Motor neuron (in vitro differentiated cells): ENCODE measurements around the gene DAG1. TPM values are rescaled to one million over a fixed set of nuclear protein-coding genes. Genes with fewer than 3 reads are reported as not detected.

Source experiments
- total RNA-seq, 8 experiments: library from RNA; unstranded; fragments of 300-600 nt; gene quantifications; 2 replicates each; pipeline versions ENCODE4 v1.2.3 to v1.2.4, GENCODE V29; 2022

Gene DAG1
- total RNA-seq, 8 experiments from 2014 or later: 21.6 to 69.1 (median 37.5) TPM

Other genes with a start within 250 kb of the DAG1 start
- 10 to 100 TPM in 1 of 8 experiments, 1 to 10 TPM in 7; 1.7 to 12.6 (median 5.0) TPM for gene C3orf62, start 193.0 kb upstream of the DAG1 start, total RNA-seq
- 10 to 100 TPM; 14.5 to 56.9 (median 20.0) TPM for gene USP4, start 130.2 kb upstream of the DAG1 start, total RNA-seq
- 100 to 1,000 TPM; 101 to 243 (median 153) TPM for gene GPX1, start 111.9 kb upstream of the DAG1 start, total RNA-seq
- gene RHOA, start 58.3 kb upstream of the DAG1 start, total RNA-seq: 100 to 1,000 TPM in 6 of 8 experiments, 10 to 100 TPM in 2; 80.9 to 295 (median 201) TPM
- 10 to 100 TPM in 7 of 8 experiments, 1 to 10 TPM in 1; 8.0 to 30.7 (median 20.2) TPM for gene TCTA, start 57.8 kb upstream of the DAG1 start, total RNA-seq
- 10 to 100 TPM in 5 of 8 experiments, 1 to 10 TPM in 3; 2.4 to 16.1 (median 11.4) TPM for gene AMT, start 47.8 kb upstream of the DAG1 start, total RNA-seq
- gene NICN1, start 40.9 kb upstream of the DAG1 start, total RNA-seq: 10 to 100 TPM in 7 of 8 experiments, 1 to 10 TPM in 1; 4.1 to 20.1 (median 15.5) TPM
- 10 to 100 TPM in 1 of 8 experiments, 1 to 10 TPM in 6, under 1 TPM in 1; 0.31 to 12.6 (median 6.9) TPM for gene BSN, start 84.2 kb downstream of the DAG1 start, total RNA-seq
- 100 to 1,000 TPM in 3 of 8 experiments, 10 to 100 TPM in 5; 52.8 to 143 (median 75.2) TPM for gene APEH, start 204.1 kb downstream of the DAG1 start, total RNA-seq
- gene MST1, start 219.2 kb downstream of the DAG1 start, total RNA-seq: 10 to 100 TPM in 7 of 8 experiments, 1 to 10 TPM in 1; 7.7 to 59.9 (median 26.0) TPM
- 10 to 100 TPM; 10.9 to 41.8 (median 16.2) TPM for gene RNF123, start 219.3 kb downstream of the DAG1 start, total RNA-seq
- 1 to 10 TPM in 6 of 8 experiments, under 1 TPM in 1, not detected in 1; 0.82 to 3.8 (median 2.3) TPM for gene AMIGO3, start 249.4 kb downstream of the DAG1 start, total RNA-seq